Natural killer cell (primary cell): Measurements from ENCODE around the gene WDFY3. TPM values are rescaled to one million over a fixed set of nuclear protein-coding genes. Genes with fewer than 3 reads are reported as not detected.

Source experiments
- ATAC-seq, 3 donors: fragments of 150-1000 bp in 2 of 3; fragments of 200-7000 bp in 1 of 3; cut with Tn5 transposase; 1 replicate in 1 of 3; 2 replicates in 2 of 3; pipeline ENCODE4 v1.10.0; 2021; ENCODE audit warnings: mild to moderate bottlenecking in 2 of 3, moderate library complexity in 2 of 3
- DNase-seq, 2 donors: peaks; one replicate each; pipeline versions ENCODE4 v3.0.0 to v3.0.0-alpha.2; 2013 to 2021; ENCODE audit warnings: mixed read lengths in 1 of 2
- H3K27ac ChIP-seq: one replicate; pipeline ENCODE4 v1.5.1; 2013; ENCODE audit warnings: mild to moderate bottlenecking, low read length
- H3K27me3 ChIP-seq: one replicate; pipeline ENCODE4 v1.6.1; 2013; ENCODE audit warnings: low read length; ENCODE audit not compliant: control insufficient read depth, insufficient read depth
- H3K36me3 ChIP-seq: one replicate; pipeline ENCODE4 v1.6.1; 2013; ENCODE audit warnings: low read length; ENCODE audit not compliant: control insufficient read depth, insufficient read depth
- H3K4me1 ChIP-seq: one replicate; pipeline ENCODE4 v1.6.1; 2013; ENCODE audit warnings: low read length; ENCODE audit not compliant: control insufficient read depth, insufficient read depth
- H3K4me3 ChIP-seq: one replicate; pipeline ENCODE4 v1.5.1; 2013; ENCODE audit warnings: low read length
- H3K9me3 ChIP-seq: one replicate; pipeline ENCODE4 v1.6.1; 2013; ENCODE audit warnings: low read length; ENCODE audit not compliant: control insufficient read depth, insufficient read depth
- H3K27ac Mint-ChIP-seq, 2 donors: one replicate each; pipeline ENCODE4 v1.8.0; 2022; ENCODE audit warnings: mild to moderate bottlenecking in 2 of 2, mixed read lengths in 2 of 2, moderate library complexity in 1 of 2
- H3K27me3 Mint-ChIP-seq, 2 donors: one replicate each; pipeline ENCODE4 v1.8.0; 2022; ENCODE audit warnings: low read depth in 2 of 2, mixed read lengths in 2 of 2
- H3K36me3 Mint-ChIP-seq: one replicate; pipeline ENCODE4 v1.8.0; 2022; ENCODE audit warnings: mixed read lengths
- H3K4me1 Mint-ChIP-seq, 2 donors: one replicate each; pipeline ENCODE4 v1.8.0; 2022; ENCODE audit warnings: mixed read lengths in 2 of 2
- H3K4me3 Mint-ChIP-seq: one replicate; pipeline ENCODE4 v1.8.0; 2022; ENCODE audit warnings: mild to moderate bottlenecking, moderate library complexity, mixed read lengths
- H3K9me3 Mint-ChIP-seq, 2 donors: one replicate each; pipeline ENCODE4 v1.8.0; 2022; ENCODE audit warnings: mixed read lengths in 2 of 2
- CTCF ChIP-seq: fragments of 200-600 bp; IDR thresholded peaks from one replicate; pipeline ENCODE4 v1.8.0; 2022; ENCODE audit warnings: antibody characterized with exemption
- WGBS: methylation state at CpG from one replicate; pipeline ENCODE4 v1.1.7; 2013; ENCODE audit warnings: missing lambda C conversion rate; ENCODE audit not compliant: insufficient coverage; 5-methylcytosine and 5-hydroxymethylcytosine counted together
- intact Hi-C: fragments of 100-400 bp; cut with micrococcal nuclease; formaldehyde crosslinking; loops from one replicate; pipeline ENCODE4 v1.14.2; 2022
- total RNA-seq, 4 donors: library from RNA; stranded (reverse); fragments of 120-200 nt in 1 of 4; gene quantifications; one replicate each; pipeline versions ENCODE4 v1.2.3 to v1.2.4, GENCODE V29; 2013 to 2022

WDFY3 gene
- total RNA-seq, 3 donors from 2014 or later (not counting 1 experiment from before 2014, with no cell fraction given): 2.5 to 7.2 (median 6.0) TPM

GRCh38 chr4:84892950-84893349, 73.5 kb downstream of the WDFY3 start:
- TF ChIP-seq CTCF: no peak
- WGBS: 69% methylated on average over 1 of the region's 1 CpG
- Histone ChIP-seq H3K4me3 (no peak overlapping the region), H3K27ac (no peak overlapping the region), H3K27me3 (no peaks in the 10 kb centered on the region), H3K4me1 (no peaks in the 10 kb centered on the region), H3K9me3 (no peaks in the 10 kb centered on the region), H3K36me3 (no peaks in the 10 kb centered on the region)
- Mint-ChIP-seq H3K4me3 (no peak overlapping the region), H3K9me3 (peaks cover 10 to 13% of the 10 kb centered on the region in 2 donors), H3K27ac (no peak overlapping the region), H3K4me1 (no peaks in the 10 kb centered on the region), H3K36me3 (no peaks in the 10 kb centered on the region), H3K27me3 (no peaks in the 10 kb centered on the region)
- intact Hi-C loops: no loop called here
- ATAC-seq: no peak
- no peak for DNase-seq

- Histone ChIP-seq H3K36me3 (no peaks in the 10 kb centered on the region), H3K27me3 (no peaks in the 10 kb centered on the region), H3K4me3 (no peak overlapping the region), H3K27ac (no peak overlapping the region), H3K9me3 (no peaks in the 10 kb centered on the region), H3K4me1 (no peaks in the 10 kb centered on the region)
- H3K4me1 Mint-ChIP-seq: no peaks in the 10 kb centered on the region
- ATAC-seq: no peak
- no CpG with 5 or more reads among the region's 2 CpGs for WGBS
- no peak overlapping the region for H3K4me3 Mint-ChIP-seq
- peaks cover 7 to 11% of the 10 kb centered on the region in 2 donors for H3K9me3 Mint-ChIP-seq
- no peaks in the 10 kb centered on the region for H3K36me3 Mint-ChIP-seq
- H3K27ac Mint-ChIP-seq: no peak overlapping the region
- no peak for DNase-seq
- H3K27me3 Mint-ChIP-seq: no peaks in the 10 kb centered on the region
- intact Hi-C loops: no loop called here
- TF ChIP-seq CTCF: no peak
These were observed 78.7 kb downstream of the WDFY3 start for GRCh38 chr4:84887824-84888223.

GRCh38 chr4:84879651-84880200, 86.8 kb downstream of the WDFY3 start:
- H3K4me3 Mint-ChIP-seq: no peak overlapping the region
- no peak overlapping the region for H3K27ac Mint-ChIP-seq
- Histone ChIP-seq H3K27me3 (no peaks in the 10 kb centered on the region), H3K27ac (no peak overlapping the region), H3K4me1 (no peaks in the 10 kb centered on the region), H3K4me3 (no peak overlapping the region), H3K9me3 (peaks cover 6% of the 10 kb centered on the region), H3K36me3 (no peaks in the 10 kb centered on the region)
- H3K27me3 Mint-ChIP-seq: no peaks in the 10 kb centered on the region
- intact Hi-C loops: no loop called here
- WGBS: 94% methylated on average over 2 of the region's 4 CpGs
- no peaks in the 10 kb centered on the region for H3K4me1 Mint-ChIP-seq
- DNase-seq: no peak
- H3K9me3 Mint-ChIP-seq: peaks cover 5 to 6% of the 10 kb centered on the region in 2 donors
- no peak for ATAC-seq
- H3K36me3 Mint-ChIP-seq: no peaks in the 10 kb centered on the region
- no peak for TF ChIP-seq CTCF

GRCh38 chr4:84878546-84878945, 87.9 kb downstream of the WDFY3 start:
- DNase-seq (no peak), ATAC-seq (no peak)
- H3K4me1 Mint-ChIP-seq: no peaks in the 10 kb centered on the region
- Histone ChIP-seq H3K4me1 (no peaks in the 10 kb centered on the region), H3K9me3 (peaks cover 6% of the 10 kb centered on the region), H3K27me3 (no peaks in the 10 kb centered on the region), H3K36me3 (no peaks in the 10 kb centered on the region), H3K4me3 (no peak overlapping the region), H3K27ac (no peak overlapping the region)
- intact Hi-C loops: no loop called here
- no peaks in the 10 kb centered on the region for H3K27me3 Mint-ChIP-seq
- no peaks in the 10 kb centered on the region for H3K36me3 Mint-ChIP-seq
- H3K4me3 Mint-ChIP-seq: no peak overlapping the region
- peaks cover 7 to 9% of the 10 kb centered on the region in 2 donors for H3K9me3 Mint-ChIP-seq
- H3K27ac Mint-ChIP-seq: no peak overlapping the region
- 86% methylated on average over 3 of the region's 3 CpGs for WGBS
- no peak for TF ChIP-seq CTCF
